Ishikawa (cell line): Measurements from ENCODE around the gene SLC6A18.

Source experiments
- CEBPB ChIP-seq: IDR thresholded peaks from 2 replicates; pipeline ENCODE4 v1.6.1; 2012
- CREB1 ChIP-seq: IDR thresholded peaks from 2 replicates; pipeline ENCODE4 v1.6.1; 2012; ENCODE audit warnings: low read depth
- EGR1 ChIP-seq: IDR thresholded peaks from 2 replicates; pipeline ENCODE4 v1.6.1; 2012
- EP300 ChIP-seq: IDR thresholded peaks from 2 replicates; pipeline ENCODE4 v1.6.1; 2012; ENCODE audit warnings: borderline replicate concordance
- FOXM1 ChIP-seq: IDR thresholded peaks from 2 replicates; pipeline ENCODE4 v1.6.1; 2012; ENCODE audit warnings: low read depth, borderline replicate concordance
- MAX ChIP-seq: IDR thresholded peaks from 2 replicates; pipeline ENCODE4 v1.6.1; 2012
- NFIC ChIP-seq: IDR thresholded peaks from 2 replicates; pipeline ENCODE4 v1.6.1; 2012
- RAD21 ChIP-seq: IDR thresholded peaks from 2 replicates; pipeline ENCODE4 v1.6.1; 2012; ENCODE audit warnings: low read depth
- REST ChIP-seq: IDR thresholded peaks from 2 replicates; pipeline ENCODE4 v1.6.1; 2012; ENCODE audit warnings: low read depth, mild to moderate bottlenecking
- TAF1 ChIP-seq: IDR thresholded peaks from 2 replicates; pipeline ENCODE4 v1.6.1; 2012; ENCODE audit warnings: low read depth, mild to moderate bottlenecking
- TCF12 ChIP-seq: IDR thresholded peaks from 2 replicates; pipeline ENCODE4 v1.6.1; 2012; ENCODE audit warnings: low read depth
- TEAD4 ChIP-seq: IDR thresholded peaks from 2 replicates; pipeline ENCODE4 v1.6.1; 2012
- USF1 ChIP-seq: IDR thresholded peaks from 2 replicates; pipeline ENCODE4 v1.6.1; 2012
- YY1 ChIP-seq: IDR thresholded peaks from 2 replicates; pipeline ENCODE4 v1.6.1; 2012; ENCODE audit warnings: low read depth
- ZBTB7A ChIP-seq: IDR thresholded peaks from 2 replicates; pipeline ENCODE4 v1.6.1; 2012; ENCODE audit warnings: low read depth

The SLC6A18 gene

GRCh38 chr5:1188464-1188863 is 36.7 kb upstream of the SLC6A18 start:
- TF ChIP-seq USF1 (no peak), TAF1 (no peak), RAD21 (no peak), EP300 (no peak), YY1 (no peak)

GRCh38 chr5:1189269-1189668 is 35.9 kb upstream of the SLC6A18 start:
- TF ChIP-seq YY1 (no peak), EP300 (no peak), TCF12 (no peak), NFIC (no peak), TEAD4 (no peak), USF1 (no peak), REST (no peak), RAD21 (no peak), CREB1 (no peak), ZBTB7A (no peak), CEBPB (no peak)

GRCh38 chr5:1190278-1190677 is 34.9 kb upstream of the SLC6A18 start:
- TF ChIP-seq MAX = no peak

DNA sequence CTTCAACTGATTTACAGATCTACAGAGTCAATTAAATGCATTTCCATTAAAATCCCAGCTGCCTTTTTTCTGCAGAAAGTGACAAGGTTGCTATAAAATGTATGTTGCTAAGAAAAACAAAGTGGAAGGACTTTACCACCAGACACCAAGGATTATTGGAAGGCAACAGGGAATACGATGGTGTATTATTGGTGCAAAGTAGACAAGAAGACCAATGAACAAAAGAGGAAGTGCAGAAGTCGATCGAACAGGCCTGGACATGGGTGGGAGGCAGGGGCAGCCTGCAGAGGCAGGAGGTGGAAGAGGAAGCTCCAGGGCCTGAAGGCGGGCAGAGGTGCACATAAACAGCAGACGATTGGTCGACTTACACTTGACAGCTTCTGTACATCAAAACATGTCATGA is 34.3 kb upstream of the SLC6A18 start:
- TF ChIP-seq REST = no peak
- no peak for TF ChIP-seq TEAD4
- no peak for TF ChIP-seq CREB1
- TF ChIP-seq EP300 = no peak
- no peak for TF ChIP-seq TAF1
- no peak for TF ChIP-seq ZBTB7A
- TF ChIP-seq USF1 = no peak
- no peak for TF ChIP-seq FOXM1
- no peak for TF ChIP-seq TCF12
- no peak for TF ChIP-seq NFIC
- TF ChIP-seq RAD21 = no peak

DNA sequence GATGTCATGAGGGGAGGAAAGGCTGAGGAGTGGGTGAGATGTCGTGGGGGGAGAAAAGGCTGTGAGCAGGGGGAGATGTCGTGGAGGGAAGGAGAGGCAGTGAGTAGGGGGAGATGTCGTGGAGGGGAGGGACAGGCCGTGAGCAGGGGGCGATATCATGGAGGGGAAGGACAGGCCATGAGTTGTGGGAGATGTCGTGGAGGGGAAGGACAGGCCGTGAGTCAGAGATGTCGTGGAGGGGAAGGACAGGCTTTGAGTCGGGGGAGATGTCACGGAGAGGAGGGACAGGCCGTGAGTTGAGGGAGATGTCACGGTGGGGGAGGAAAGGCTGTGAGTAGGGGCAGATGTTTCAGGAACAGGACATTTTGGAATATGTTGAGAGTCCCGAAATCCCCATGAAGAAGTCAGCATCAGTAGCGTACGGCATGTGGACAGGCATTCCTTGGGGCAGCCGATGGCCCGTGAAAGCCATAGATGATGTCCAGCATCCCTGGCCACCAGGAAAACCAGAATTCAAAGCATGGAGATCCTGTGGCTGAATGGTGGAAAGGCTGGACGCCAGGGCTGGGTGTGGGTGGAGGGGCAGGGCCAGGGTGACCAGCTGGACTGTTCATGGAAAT is 32.1 kb upstream of the SLC6A18 start:
- TF ChIP-seq FOXM1 = no peak

DNA sequence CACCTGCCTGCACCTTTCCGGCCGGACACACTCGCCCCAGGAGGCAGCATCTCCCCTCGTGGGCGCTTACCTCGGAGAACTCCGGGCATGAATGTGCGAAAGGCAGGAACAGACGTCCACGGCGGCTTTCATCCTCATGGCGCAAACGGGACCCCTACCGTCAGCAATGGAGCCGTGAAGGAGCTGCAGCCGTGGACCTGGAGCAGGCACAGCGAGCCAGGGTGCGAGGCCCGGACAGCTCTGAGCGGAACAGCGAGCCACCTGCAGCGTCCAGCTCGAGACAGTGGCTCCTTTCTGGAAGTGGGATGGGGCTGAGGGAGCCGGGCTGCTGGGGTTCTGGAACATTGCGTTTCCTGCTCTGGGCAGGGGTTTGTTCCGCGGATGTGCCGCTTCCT is 31.6 kb upstream of the SLC6A18 start:
- no peak for TF ChIP-seq NFIC
- TF ChIP-seq REST = no peak
- TF ChIP-seq CEBPB = no peak
- no peak for TF ChIP-seq TEAD4
- TF ChIP-seq YY1 = no peak
- no peak for TF ChIP-seq USF1
- no peak for TF ChIP-seq TCF12
- TF ChIP-seq EGR1 = no peak
- TF ChIP-seq RAD21 = no peak
- no peak for TF ChIP-seq ZBTB7A
- TF ChIP-seq EP300 = no peak
- no peak for TF ChIP-seq FOXM1
- no peak for TF ChIP-seq TAF1
- TF ChIP-seq MAX = no peak
- no peak for TF ChIP-seq CREB1
